ENCODE results near the gene SIGLEC8. TPM values are rescaled to one million over a fixed set of nuclear protein-coding genes. Genes with fewer than 3 reads are reported as not detected.

SIGLEC8 gene
- total and polyA plus RNA-seq, 9 of the 15 experiments (the other 6 are each of a cell fraction or from before 2014, with no cell fraction given), result 0.04 to 0.65 (median 0.39) TPM

DNA sequence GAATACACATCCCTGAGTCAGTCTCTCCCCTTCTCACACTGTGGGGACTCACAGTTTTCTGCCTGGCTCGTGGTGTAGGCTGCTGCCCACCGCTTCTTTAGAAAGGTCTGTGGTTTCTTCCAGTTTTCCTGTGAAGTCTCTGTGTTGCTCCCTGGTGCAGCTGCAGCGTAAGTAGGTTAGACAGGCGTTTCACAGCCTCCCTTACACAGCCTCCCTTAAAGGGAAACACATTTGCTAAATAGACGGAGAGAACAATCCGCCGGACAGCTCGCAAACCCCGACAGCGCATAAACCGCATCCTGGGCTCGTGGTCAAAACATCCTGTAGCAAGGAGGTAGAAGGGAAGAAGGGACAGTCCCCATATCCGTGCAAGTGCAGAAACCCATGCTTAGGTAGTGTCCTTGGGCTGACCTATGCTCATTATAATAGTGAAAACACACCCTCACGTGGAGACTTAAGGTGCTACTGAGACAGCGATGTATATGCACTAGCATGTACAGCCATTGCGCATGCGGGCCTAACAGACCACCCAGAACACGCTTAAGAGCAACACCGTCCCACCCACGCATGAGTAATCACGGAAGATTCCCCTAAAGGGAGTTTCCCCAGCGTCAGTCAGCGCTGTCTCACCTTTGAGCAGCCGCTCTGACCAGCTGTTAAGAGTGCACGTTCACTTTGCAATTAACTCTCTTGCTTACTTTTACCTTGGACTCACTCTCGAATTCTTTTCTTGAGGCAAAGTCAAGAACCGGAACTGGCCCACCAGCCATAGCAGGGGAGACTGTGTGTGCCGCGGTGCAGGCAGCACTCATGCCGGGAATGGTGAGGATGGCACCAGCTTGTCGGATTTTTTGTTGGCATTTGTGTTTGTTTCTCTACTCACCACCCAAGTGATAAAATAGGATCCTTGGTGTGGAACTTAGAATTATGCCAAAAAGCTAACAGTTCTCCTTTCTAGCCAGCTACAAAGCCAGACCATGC is 16.6 kb downstream of the SIGLEC8 start (continued):
- TF ChIP-seq, protein P1, sequence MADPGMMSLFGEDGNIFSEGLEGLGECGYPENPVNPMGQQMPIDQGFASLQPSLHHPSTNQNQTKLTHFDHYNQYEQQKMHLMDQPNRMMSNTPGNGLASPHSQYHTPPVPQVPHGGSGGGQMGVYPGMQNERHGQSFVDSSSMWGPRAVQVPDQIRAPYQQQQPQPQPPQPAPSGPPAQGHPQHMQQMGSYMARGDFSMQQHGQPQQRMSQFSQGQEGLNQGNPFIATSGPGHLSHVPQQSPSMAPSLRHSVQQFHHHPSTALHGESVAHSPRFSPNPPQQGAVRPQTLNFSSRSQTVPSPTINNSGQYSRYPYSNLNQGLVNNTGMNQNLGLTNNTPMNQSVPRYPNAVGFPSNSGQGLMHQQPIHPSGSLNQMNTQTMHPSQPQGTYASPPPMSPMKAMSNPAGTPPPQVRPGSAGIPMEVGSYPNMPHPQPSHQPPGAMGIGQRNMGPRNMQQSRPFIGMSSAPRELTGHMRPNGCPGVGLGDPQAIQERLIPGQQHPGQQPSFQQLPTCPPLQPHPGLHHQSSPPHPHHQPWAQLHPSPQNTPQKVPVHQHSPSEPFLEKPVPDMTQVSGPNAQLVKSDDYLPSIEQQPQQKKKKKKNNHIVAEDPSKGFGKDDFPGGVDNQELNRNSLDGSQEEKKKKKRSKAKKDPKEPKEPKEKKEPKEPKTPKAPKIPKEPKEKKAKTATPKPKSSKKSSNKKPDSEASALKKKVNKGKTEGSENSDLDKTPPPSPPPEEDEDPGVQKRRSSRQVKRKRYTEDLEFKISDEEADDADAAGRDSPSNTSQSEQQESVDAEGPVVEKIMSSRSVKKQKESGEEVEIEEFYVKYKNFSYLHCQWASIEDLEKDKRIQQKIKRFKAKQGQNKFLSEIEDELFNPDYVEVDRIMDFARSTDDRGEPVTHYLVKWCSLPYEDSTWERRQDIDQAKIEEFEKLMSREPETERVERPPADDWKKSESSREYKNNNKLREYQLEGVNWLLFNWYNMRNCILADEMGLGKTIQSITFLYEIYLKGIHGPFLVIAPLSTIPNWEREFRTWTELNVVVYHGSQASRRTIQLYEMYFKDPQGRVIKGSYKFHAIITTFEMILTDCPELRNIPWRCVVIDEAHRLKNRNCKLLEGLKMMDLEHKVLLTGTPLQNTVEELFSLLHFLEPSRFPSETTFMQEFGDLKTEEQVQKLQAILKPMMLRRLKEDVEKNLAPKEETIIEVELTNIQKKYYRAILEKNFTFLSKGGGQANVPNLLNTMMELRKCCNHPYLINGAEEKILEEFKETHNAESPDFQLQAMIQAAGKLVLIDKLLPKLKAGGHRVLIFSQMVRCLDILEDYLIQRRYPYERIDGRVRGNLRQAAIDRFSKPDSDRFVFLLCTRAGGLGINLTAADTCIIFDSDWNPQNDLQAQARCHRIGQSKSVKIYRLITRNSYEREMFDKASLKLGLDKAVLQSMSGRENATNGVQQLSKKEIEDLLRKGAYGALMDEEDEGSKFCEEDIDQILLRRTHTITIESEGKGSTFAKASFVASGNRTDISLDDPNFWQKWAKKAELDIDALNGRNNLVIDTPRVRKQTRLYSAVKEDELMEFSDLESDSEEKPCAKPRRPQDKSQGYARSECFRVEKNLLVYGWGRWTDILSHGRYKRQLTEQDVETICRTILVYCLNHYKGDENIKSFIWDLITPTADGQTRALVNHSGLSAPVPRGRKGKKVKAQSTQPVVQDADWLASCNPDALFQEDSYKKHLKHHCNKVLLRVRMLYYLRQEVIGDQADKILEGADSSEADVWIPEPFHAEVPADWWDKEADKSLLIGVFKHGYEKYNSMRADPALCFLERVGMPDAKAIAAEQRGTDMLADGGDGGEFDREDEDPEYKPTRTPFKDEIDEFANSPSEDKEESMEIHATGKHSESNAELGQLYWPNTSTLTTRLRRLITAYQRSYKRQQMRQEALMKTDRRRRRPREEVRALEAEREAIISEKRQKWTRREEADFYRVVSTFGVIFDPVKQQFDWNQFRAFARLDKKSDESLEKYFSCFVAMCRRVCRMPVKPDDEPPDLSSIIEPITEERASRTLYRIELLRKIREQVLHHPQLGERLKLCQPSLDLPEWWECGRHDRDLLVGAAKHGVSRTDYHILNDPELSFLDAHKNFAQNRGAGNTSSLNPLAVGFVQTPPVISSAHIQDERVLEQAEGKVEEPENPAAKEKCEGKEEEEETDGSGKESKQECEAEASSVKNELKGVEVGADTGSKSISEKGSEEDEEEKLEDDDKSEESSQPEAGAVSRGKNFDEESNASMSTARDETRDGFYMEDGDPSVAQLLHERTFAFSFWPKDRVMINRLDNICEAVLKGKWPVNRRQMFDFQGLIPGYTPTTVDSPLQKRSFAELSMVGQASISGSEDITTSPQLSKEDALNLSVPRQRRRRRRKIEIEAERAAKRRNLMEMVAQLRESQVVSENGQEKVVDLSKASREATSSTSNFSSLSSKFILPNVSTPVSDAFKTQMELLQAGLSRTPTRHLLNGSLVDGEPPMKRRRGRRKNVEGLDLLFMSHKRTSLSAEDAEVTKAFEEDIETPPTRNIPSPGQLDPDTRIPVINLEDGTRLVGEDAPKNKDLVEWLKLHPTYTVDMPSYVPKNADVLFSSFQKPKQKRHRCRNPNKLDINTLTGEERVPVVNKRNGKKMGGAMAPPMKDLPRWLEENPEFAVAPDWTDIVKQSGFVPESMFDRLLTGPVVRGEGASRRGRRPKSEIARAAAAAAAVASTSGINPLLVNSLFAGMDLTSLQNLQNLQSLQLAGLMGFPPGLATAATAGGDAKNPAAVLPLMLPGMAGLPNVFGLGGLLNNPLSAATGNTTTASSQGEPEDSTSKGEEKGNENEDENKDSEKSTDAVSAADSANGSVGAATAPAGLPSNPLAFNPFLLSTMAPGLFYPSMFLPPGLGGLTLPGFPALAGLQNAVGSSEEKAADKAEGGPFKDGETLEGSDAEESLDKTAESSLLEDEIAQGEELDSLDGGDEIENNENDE (IDR thresholded peaks at IDR 0.05; ENCODE audit: low read depth, low read length), result no peak
- no peak for TF ChIP-seq NR4A1 (CRISPR knock-in tag; IDR thresholded peaks at IDR 0.05)
- 0 out of 2 replicates have a peak, but pooled peaks have one; percentile 21 for TF ChIP-seq NR4A1 (tag; IDR thresholded peaks at IDR 0.05)
- TF ChIP-seq HIVEP1 (CRISPR knock-in tag; IDR thresholded peaks at IDR 0.05), result peak; percentile 37; the same call in 1 of the 2 replicates
- TF ChIP-seq ZNF282 (CRISPR knock-in tag; IDR thresholded peaks at IDR 0.05), result no peak
- peak; percentile 85 for TF ChIP-seq JUND (IDR thresholded peaks at IDR 0.05; ENCODE audit: borderline replicate concordance, low read depth, low read length)
- peak; percentile 80; the same call in 2 of the 3 replicates for TF ChIP-seq JUND (tag; IDR thresholded peaks at IDR 0.05; ENCODE audit: borderline replicate concordance, low read depth, low read length)
- TF ChIP-seq, protein P2, sequence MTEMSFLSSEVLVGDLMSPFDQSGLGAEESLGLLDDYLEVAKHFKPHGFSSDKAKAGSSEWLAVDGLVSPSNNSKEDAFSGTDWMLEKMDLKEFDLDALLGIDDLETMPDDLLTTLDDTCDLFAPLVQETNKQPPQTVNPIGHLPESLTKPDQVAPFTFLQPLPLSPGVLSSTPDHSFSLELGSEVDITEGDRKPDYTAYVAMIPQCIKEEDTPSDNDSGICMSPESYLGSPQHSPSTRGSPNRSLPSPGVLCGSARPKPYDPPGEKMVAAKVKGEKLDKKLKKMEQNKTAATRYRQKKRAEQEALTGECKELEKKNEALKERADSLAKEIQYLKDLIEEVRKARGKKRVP (CRISPR knock-in tag; IDR thresholded peaks at IDR 0.05), result no peak
- no peak for TF ChIP-seq PHB (CRISPR knock-in tag; IDR thresholded peaks at IDR 0.05)
- TF ChIP-seq CTBP1 (IDR thresholded peaks at IDR 0.05; ENCODE audit: borderline replicate concordance), result no peak; the same call in none of the 2 replicates
- peak in 1 of 2 experiments; percentile 59; a peak in 2 of 4 replicates for TF ChIP-seq FOXK2 (conservative IDR thresholded peaks at IDR 0.05 in 1 of 2, IDR thresholded peaks at IDR 0.05 in 1 of 2; ENCODE audit: low read depth in 2 of 2)
- TF ChIP-seq KAT2B (IDR thresholded peaks at IDR 0.05; ENCODE audit: low read depth, low read length), result no peak
- 0 out of 2 replicates have a peak, but pooled peaks have one; percentile 5 for TF ChIP-seq TARDBP (IDR thresholded peaks at IDR 0.05)
- TF ChIP-seq ZNF644 (tag; IDR thresholded peaks at IDR 0.05; ENCODE audit: low read depth), result peak; percentile 43; the same call in 1 of the 2 replicates

Data from K562 (cell line).